H1 (cell line): ENCODE data around the gene GRK7. TPM values are rescaled to one million over a fixed set of nuclear protein-coding genes. Genes with fewer than 3 reads are reported as not detected.

Experiments
- BRCA1 ChIP-seq: IDR thresholded peaks from 2 replicates; pipeline ENCODE4 v1.6.1; 2012; ENCODE audit warnings: low read depth, low read length, improper control_type of control experiment
- CTCF ChIP-seq, 3 experiments: IDR thresholded peaks; 1 replicate in 2 of 3; 2 replicates in 1 of 3; pipeline versions ENCODE4 v1.5.1 to v1.6.1; 2011; ENCODE audit warnings: low read length in 3 of 3, mild to moderate bottlenecking in 3 of 3, inconsistent platforms in 2 of 3, low read depth in 1 of 3, moderate library complexity in 1 of 3; ENCODE audit not compliant: insufficient read depth in 1 of 3; ENCODE audit errors: control extremely low read depth in 1 of 3
- MAX ChIP-seq: IDR thresholded peaks from 2 replicates; pipeline ENCODE4 v1.6.1; 2012; ENCODE audit warnings: inconsistent platforms
- SIX5 ChIP-seq: IDR thresholded peaks from 2 replicates; pipeline ENCODE4 v1.6.1; 2011; ENCODE audit warnings: mild to moderate bottlenecking, low read depth, low read length
- polyA plus RNA-seq, 7 experiments: library from polyadenylated mRNA; depleted of rRNA in 3 of 7; stranded (reverse) in 5 of 7; unstranded in 2 of 7; fragments of >200 nt in 5 of 7; fragments of 200-250 nt in 2 of 7; gene quantifications; 1 replicate in 5 of 7; 2 replicates in 1 of 7; 4 replicates in 1 of 7; pipeline versions ENCODE4 v1.2.1 to v1.2.3, GENCODE V29; 2011 to 2013; ENCODE audit warnings: missing spikeins in 2 of 7, mixed read lengths in 2 of 7
- total RNA-seq: library from RNA; stranded (reverse); fragmentation: NEBNext Ultra II Directional; extraction: Animal tissue kit (Norgen Biotek cat#: 25700); gene quantifications from 2 replicates; pipeline ENCODE4 v1.2.1, GENCODE V29; 2021

The GRK7 gene
- total and polyA plus RNA-seq, 2 of the 8 experiments (the other 6 are each of a cell fraction or from before 2014, with no cell fraction given), result not detected

- TF ChIP-seq CTCF (IDR thresholded peaks at IDR 0.05; ENCODE audit: control extremely low read depth in 1 of 3, insufficient read depth in 1 of 3, low read depth in 1 of 3, low read length in 3 of 3) (no peak), SIX5 (no peak), MAX (no peak), BRCA1 (no peak)
- TF ChIP-seq, all 59 proteins: peak for 0
Observed at GRCh38 chr3:141804778-141805639, 41.8 kb downstream of the GRK7 start (continued).
